SK-N-SH treated with all-trans-retinoic acid at 6 μM for 48 hours (cell line): Measurements from ENCODE around the gene GPR62.

Experiments
- PPARA ChIP-seq: fragments of 250-450 bp; sonication (Bioruptor Pico); IDR thresholded peaks from 2 replicates; pipeline ENCODE4 v1.5.0; 2020; ENCODE audit warnings: mild to moderate bottlenecking, borderline replicate concordance
- ZFP3 ChIP-seq: fragments of 250-450 bp; sonication (Bioruptor Pico); IDR thresholded peaks from 2 replicates; pipeline ENCODE4 v1.5.0; 2020; ENCODE audit warnings: mild to moderate bottlenecking, moderate library complexity

- no peak for TF ChIP-seq PPARA
- no peak for TF ChIP-seq ZFP3 (CRISPR knock-in tag)
Measured at GRCh38 chr3:51941463-51941797, 13.8 kb upstream of the GPR62 start.
